ENCODE results near the gene KCNAB2.

The KCNAB2 gene

DNA sequence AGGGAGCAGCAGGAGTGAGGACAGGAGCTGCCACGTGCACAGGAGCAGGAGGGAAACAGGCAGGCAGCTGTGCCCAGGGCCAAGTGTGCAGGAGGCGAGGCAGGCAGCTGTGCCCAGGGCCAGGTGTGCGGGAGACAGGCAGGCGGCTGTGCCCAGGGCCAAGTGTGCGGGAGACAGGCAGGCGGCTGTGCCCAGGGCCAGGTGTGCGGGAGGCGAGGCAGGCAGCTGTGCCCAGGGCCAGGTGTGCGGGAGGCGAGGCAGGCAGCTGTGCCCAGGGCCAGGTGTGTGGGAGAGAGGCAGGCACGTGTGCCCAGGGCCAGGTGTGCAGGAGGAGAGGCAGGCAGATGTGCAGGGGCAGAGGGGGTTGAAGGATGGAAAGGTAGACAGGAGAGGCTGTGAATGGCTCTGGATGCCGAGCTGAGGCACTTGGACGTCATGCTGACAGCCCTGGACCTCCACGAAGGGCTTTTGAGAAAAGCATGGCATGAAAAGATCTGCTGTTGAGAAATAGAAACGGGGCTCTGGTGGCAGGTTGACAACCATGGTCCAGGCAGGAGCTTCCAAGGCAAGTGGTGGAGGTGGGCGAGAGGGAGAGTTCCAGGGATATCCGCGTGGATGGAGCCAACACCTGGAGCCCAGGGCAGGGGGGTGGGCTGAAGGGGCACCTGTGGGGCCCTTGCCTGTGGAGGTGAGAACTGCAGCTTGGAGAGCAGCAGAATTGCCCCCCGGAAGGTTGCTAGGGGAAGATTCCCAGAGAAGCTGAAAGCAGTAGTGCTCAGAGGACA lies 34.3 kb upstream of the KCNAB2 start:
- no peaks in the 10 kb centered on the region for H3K36me3 ChIP-seq (ENCODE audit: insufficient read depth, low read length)
- H3K9ac ChIP-seq (ENCODE audit: low read length): no peak overlapping the region
- no peak overlapping the region for H3K4me3 ChIP-seq (ENCODE audit: low read depth, low read length, poor library complexity, severe bottlenecking)
- peak overlapping the region; percentile 65 for H3K27ac ChIP-seq (ENCODE audit: low read depth, low read length, poor library complexity, severe bottlenecking)
- H3K27me3 ChIP-seq (ENCODE audit: insufficient read depth, low read length): no peaks in the 10 kb centered on the region
- no peak for TF ChIP-seq EZH2 (IDR thresholded peaks at IDR 0.05; ENCODE audit: borderline replicate concordance, low read length)
- TF ChIP-seq, protein P1, sequence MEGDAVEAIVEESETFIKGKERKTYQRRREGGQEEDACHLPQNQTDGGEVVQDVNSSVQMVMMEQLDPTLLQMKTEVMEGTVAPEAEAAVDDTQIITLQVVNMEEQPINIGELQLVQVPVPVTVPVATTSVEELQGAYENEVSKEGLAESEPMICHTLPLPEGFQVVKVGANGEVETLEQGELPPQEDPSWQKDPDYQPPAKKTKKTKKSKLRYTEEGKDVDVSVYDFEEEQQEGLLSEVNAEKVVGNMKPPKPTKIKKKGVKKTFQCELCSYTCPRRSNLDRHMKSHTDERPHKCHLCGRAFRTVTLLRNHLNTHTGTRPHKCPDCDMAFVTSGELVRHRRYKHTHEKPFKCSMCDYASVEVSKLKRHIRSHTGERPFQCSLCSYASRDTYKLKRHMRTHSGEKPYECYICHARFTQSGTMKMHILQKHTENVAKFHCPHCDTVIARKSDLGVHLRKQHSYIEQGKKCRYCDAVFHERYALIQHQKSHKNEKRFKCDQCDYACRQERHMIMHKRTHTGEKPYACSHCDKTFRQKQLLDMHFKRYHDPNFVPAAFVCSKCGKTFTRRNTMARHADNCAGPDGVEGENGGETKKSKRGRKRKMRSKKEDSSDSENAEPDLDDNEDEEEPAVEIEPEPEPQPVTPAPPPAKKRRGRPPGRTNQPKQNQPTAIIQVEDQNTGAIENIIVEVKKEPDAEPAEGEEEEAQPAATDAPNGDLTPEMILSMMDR (IDR thresholded peaks at IDR 0.05; ENCODE audit: low read length): no peak
- no peaks in the 10 kb centered on the region for H4K20me1 ChIP-seq (ENCODE audit: insufficient read depth, low read length)
- H2AFZ ChIP-seq (ENCODE audit: low read length): no peak overlapping the region
- H3K9me2 ChIP-seq (ENCODE audit: low read depth, low read length): no peaks in the 10 kb centered on the region
- no peaks in the 10 kb centered on the region for H3K4me1 ChIP-seq (ENCODE audit: insufficient read depth, low read length, severe bottlenecking)
- H3F3A ChIP-seq (ENCODE audit: insufficient read depth, low read length): no peaks in the 10 kb centered on the region
- H3K4me2 ChIP-seq (ENCODE audit: low read length): no peak overlapping the region
- no peaks in the 10 kb centered on the region for H3K79me2 ChIP-seq (ENCODE audit: insufficient read depth, low read length)
- H3K9me3 ChIP-seq (ENCODE audit: low read length): no peaks in the 10 kb centered on the region

DNA sequence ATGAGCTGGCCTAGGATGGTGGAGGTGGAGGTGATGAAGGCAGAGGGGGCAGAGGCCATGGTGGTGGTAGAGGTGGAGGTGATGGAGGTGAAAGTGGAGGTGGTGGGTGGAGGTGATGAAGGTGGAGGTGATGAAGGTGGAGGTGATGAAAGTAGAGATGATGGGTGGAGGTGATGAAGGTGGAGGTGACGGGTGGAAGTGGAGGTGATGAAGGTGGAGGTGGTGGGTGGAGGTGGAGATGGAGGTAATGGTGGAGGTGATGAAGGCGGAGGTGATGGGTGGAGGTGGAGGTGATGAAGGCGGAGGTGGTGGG lies 33.8 kb upstream of the KCNAB2 start:
- no peak overlapping the region for H2AFZ ChIP-seq (ENCODE audit: low read length)
- no peaks in the 10 kb centered on the region for H3K4me1 ChIP-seq (ENCODE audit: insufficient read depth, low read length, severe bottlenecking)
- H3F3A ChIP-seq (ENCODE audit: insufficient read depth, low read length): no peaks in the 10 kb centered on the region
- no peaks in the 10 kb centered on the region for H4K20me1 ChIP-seq (ENCODE audit: insufficient read depth, low read length)
- H3K79me2 ChIP-seq (ENCODE audit: insufficient read depth, low read length): no peaks in the 10 kb centered on the region
- no peak overlapping the region for H3K4me2 ChIP-seq (ENCODE audit: low read length)
- H3K9me2 ChIP-seq (ENCODE audit: low read depth, low read length): no peaks in the 10 kb centered on the region
- H3K4me3 ChIP-seq (ENCODE audit: low read depth, low read length, poor library complexity, severe bottlenecking): no peak overlapping the region
- no peak overlapping the region for H3K9ac ChIP-seq (ENCODE audit: low read length)
- no peak overlapping the region for H3K27ac ChIP-seq (ENCODE audit: low read depth, low read length, poor library complexity, severe bottlenecking)
- H3K36me3 ChIP-seq (ENCODE audit: insufficient read depth, low read length): no peaks in the 10 kb centered on the region
- H3K27me3 ChIP-seq (ENCODE audit: insufficient read depth, low read length): no peaks in the 10 kb centered on the region
- H3K9me3 ChIP-seq (ENCODE audit: low read length): no peaks in the 10 kb centered on the region
- no peak for TF ChIP-seq EZH2 (IDR thresholded peaks at IDR 0.05; ENCODE audit: borderline replicate concordance, low read length)
- TF ChIP-seq, protein P1 (IDR thresholded peaks at IDR 0.05; ENCODE audit: low read length): no peak

DNA sequence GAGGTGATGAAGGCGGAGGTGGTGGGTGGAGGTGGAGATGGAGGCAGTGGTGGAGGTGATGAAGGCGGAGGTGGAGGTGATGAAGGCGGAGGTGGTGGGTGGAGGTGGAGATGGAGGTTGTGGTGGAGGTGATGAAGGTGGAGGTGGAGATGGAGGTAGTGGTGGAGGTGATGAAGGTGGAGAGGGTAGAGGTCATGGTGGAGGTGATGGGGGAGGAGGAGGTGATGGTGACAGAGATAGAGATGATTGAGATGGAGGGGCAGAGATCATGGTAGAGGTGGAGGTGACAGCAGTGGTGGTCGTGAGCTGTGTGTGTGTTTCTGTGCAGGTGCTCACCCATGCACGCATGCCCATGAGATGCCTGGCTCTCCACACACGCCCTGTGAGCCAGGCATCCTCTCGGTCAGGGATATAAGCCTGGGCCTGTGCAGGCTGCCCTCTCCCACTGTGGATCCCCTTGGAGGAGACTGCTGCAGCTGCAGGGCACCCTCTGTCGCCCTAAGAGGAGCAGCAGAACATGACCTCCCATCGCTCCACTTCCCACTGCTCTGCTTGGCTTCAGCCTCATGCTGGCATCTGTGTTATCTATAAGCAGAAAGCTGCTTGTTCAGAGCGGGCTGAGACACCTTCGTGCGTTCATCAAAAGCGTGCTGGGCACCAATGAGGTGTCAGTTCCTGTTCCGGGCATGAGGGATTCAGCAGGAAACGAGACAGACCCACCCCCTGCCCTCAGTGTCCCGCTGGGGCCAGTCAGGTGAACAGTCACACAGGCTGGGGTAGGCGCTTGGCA lies 33.0 kb upstream of the KCNAB2 start:
- TF ChIP-seq EZH2 (IDR thresholded peaks at IDR 0.05; ENCODE audit: borderline replicate concordance, low read length): no peak
- TF ChIP-seq, protein P1 (IDR thresholded peaks at IDR 0.05; ENCODE audit: low read length): no peak
- no peak overlapping the region for H3K9ac ChIP-seq (ENCODE audit: low read length)
- no peaks in the 10 kb centered on the region for H3K4me1 ChIP-seq (ENCODE audit: insufficient read depth, low read length, severe bottlenecking)
- H3K9me3 ChIP-seq (ENCODE audit: low read length): no peaks in the 10 kb centered on the region
- no peak overlapping the region for H3K4me3 ChIP-seq (ENCODE audit: low read depth, low read length, poor library complexity, severe bottlenecking)
- H3K27ac ChIP-seq (ENCODE audit: low read depth, low read length, poor library complexity, severe bottlenecking): no peak overlapping the region
- H3F3A ChIP-seq (ENCODE audit: insufficient read depth, low read length): no peaks in the 10 kb centered on the region
- H4K20me1 ChIP-seq (ENCODE audit: insufficient read depth, low read length): no peaks in the 10 kb centered on the region
- H3K79me2 ChIP-seq (ENCODE audit: insufficient read depth, low read length): no peaks in the 10 kb centered on the region
- H3K9me2 ChIP-seq (ENCODE audit: low read depth, low read length): no peaks in the 10 kb centered on the region
- no peak overlapping the region for H2AFZ ChIP-seq (ENCODE audit: low read length)
- H3K4me2 ChIP-seq (ENCODE audit: low read length): no peak overlapping the region
- no peaks in the 10 kb centered on the region for H3K27me3 ChIP-seq (ENCODE audit: insufficient read depth, low read length)
- H3K36me3 ChIP-seq (ENCODE audit: insufficient read depth, low read length): no peaks in the 10 kb centered on the region
